ENCODE measurements around the gene AGPAT1. TPM values are rescaled to one million over a fixed set of nuclear protein-coding genes. Genes with fewer than 3 reads are reported as not detected.

AGPAT1 gene
- total RNA-seq, 4 donors from 2014 or later, result 32.0 to 58.7 (median 42.0) TPM

DNA sequence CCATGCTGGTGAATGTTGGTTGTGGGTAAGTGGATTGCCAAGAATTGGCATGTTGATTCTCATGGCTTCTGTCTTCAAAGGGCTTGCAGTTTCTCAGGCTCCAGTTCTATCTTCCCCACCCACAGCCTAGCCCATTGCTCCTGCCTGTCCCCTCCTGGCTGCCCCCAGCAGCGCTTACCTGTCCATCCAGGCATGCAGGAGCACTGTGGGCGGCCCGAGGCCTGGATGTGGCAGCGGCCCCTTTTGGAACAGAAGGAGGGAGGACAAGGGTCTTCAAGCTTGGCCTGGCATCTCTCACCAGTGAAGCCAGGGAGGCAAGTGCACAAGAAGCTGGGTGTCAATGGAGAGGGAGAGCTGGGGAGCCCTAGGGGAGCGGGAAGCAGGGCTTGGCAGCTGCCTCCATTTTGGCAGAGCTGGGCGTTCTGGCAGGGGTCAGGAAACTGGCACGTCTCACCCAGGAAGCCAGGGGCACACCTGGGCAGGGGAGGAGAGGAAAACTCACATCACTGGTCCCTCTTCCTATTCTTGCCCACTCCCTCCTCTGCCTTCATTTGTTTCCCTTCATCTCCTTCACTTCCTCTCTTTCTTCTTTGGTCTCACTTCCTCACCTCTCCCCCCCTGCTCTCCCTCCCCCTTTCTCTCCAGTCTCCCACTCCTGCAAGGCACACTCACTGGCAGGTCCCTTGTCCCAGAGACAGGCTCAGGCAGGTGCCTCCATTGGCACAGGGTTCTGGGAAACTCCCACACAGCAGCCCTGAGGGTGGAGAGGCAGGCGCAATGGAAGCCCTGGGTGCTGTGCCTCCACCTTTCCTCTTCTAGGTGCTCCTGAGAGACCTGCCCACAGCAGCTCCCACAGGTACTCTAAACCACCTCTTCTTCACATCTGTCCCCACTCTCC is 46.7 kb upstream of the AGPAT1 start:
- no peaks in the 10 kb centered on the region for H3K9me3 ChIP-seq
- no peaks in the 10 kb centered on the region for H3K36me3 ChIP-seq
- intact Hi-C loops (cut with DNase I; ENCODE audit: low total_unique reads) (no loop called here), in situ Hi-C loops (cut with MboI; ENCODE audit: low sequenced_read_pairs in 4 of 4) (no loop called here)
- no peak for DNase-seq
- no peak for TF ChIP-seq POLR2A (IDR thresholded peaks at IDR 0.05)
- TF ChIP-seq, protein P1, sequence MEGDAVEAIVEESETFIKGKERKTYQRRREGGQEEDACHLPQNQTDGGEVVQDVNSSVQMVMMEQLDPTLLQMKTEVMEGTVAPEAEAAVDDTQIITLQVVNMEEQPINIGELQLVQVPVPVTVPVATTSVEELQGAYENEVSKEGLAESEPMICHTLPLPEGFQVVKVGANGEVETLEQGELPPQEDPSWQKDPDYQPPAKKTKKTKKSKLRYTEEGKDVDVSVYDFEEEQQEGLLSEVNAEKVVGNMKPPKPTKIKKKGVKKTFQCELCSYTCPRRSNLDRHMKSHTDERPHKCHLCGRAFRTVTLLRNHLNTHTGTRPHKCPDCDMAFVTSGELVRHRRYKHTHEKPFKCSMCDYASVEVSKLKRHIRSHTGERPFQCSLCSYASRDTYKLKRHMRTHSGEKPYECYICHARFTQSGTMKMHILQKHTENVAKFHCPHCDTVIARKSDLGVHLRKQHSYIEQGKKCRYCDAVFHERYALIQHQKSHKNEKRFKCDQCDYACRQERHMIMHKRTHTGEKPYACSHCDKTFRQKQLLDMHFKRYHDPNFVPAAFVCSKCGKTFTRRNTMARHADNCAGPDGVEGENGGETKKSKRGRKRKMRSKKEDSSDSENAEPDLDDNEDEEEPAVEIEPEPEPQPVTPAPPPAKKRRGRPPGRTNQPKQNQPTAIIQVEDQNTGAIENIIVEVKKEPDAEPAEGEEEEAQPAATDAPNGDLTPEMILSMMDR (IDR thresholded peaks at IDR 0.05 in 4 of 5, conservative IDR thresholded peaks at IDR 0.05 in 1 of 5), result no peak
- peak overlapping the region; percentile 52 to 74 (median 68) for H3K27ac ChIP-seq
- no peaks in the 10 kb centered on the region for H3K27me3 ChIP-seq
- H3K4me1 ChIP-seq, result no peaks in the 10 kb centered on the region
- peak overlapping the region; percentile 0 to 50 (median 31) for H3K4me3 ChIP-seq
- ATAC-seq, result no peak

DNA sequence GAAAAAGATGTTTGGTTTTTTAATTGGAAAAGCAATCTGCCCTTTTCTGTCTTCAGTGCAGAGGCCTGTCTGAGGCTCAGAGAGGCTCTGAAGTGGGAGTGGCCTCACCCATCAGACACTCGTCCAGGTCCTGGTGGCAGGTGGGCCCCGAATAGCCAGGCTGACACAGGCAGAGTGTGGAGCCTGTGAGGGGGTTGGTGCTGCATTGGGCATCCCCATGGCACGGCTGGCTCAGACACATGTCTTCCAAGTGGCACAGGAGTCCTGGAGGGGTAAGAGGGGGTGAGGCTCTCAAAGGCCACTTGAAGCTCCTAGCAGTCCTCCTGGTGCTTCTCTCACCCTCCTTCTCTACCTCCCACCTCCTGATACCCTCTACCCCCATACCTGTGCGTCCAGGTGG is 44.1 kb upstream of the AGPAT1 start:
- no peak for TF ChIP-seq POLR2A (IDR thresholded peaks at IDR 0.05)
- TF ChIP-seq, protein P1 (IDR thresholded peaks at IDR 0.05 in 4 of 5, conservative IDR thresholded peaks at IDR 0.05 in 1 of 5), result no peak
- no peak overlapping the region for H3K4me3 ChIP-seq
- intact Hi-C loops (cut with DNase I; ENCODE audit: low total_unique reads), result no loop called here
- H3K36me3 ChIP-seq, result no peaks in the 10 kb centered on the region
- in situ Hi-C loops (cut with MboI; ENCODE audit: low sequenced_read_pairs in 4 of 4), result no loop called here
- H3K27me3 ChIP-seq, result no peaks in the 10 kb centered on the region
- H3K27ac ChIP-seq, result peak overlapping the region in 1 of 4 donors; percentile 74
- DNase-seq (no peak), ATAC-seq (no peak)
- no peaks in the 10 kb centered on the region for H3K9me3 ChIP-seq
- H3K4me1 ChIP-seq, result no peaks in the 10 kb centered on the region

DNA sequence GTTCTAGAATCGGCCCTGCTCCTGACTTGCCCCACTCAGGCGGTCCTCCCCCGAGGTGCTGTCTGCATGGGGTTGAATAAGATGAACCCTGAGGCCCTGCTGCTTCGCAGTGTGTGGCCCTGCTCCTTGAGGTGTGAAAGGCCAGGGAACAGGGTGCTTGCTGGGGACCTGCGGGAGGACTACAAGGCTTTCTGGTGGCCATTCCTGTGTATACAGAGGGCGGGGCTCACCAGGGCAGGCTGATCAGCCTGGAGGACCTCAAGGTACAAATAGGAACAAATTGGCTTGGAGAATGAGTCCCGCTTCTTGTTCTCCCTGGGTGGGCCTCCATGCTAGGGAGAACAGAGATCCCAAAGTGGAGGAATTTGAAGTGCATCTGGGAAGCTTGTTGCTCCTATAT is 42.3 kb upstream of the AGPAT1 start:
- Histone ChIP-seq H3K36me3 (no peaks in the 10 kb centered on the region), H3K27me3 (no peaks in the 10 kb centered on the region), H3K4me3 (no peak overlapping the region), H3K9me3 (no peaks in the 10 kb centered on the region), H3K4me1 (no peaks in the 10 kb centered on the region), H3K27ac (no peak overlapping the region)
- in situ Hi-C loops (cut with MboI; ENCODE audit: low sequenced_read_pairs in 4 of 4), result no loop called here
- intact Hi-C loops (cut with DNase I; ENCODE audit: low total_unique reads), result no loop called here
- ATAC-seq (no peak), DNase-seq (no peak)
- TF ChIP-seq, protein P1 (IDR thresholded peaks at IDR 0.05 in 4 of 5, conservative IDR thresholded peaks at IDR 0.05 in 1 of 5), result no peak
- TF ChIP-seq POLR2A (IDR thresholded peaks at IDR 0.05), result no peak

DNA sequence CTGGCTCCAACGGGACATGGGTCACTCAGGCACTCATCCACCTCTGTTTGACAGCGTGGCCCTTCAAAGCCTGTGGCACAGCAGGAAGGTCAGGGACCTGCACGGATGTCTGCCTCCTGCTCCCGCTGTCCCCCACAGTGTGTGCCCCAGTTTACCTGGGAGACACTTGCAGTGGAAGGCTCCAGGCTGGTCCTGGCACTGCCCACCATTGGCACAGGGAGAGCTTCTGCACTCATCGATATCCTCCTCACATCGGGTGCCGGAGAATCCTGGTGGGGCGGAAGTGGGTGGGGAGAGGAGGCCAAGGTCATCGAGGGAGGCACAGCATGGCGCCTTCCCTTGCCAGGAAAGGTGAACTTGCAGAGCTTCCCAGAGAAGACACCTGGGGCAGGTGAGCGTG is 41.1 kb upstream of the AGPAT1 start:
- in situ Hi-C loops (cut with MboI; ENCODE audit: low sequenced_read_pairs in 4 of 4) (no loop called here), intact Hi-C loops (cut with DNase I; ENCODE audit: low total_unique reads) (no loop called here)
- Histone ChIP-seq H3K4me3 (no peak overlapping the region), H3K36me3 (no peaks in the 10 kb centered on the region), H3K27me3 (no peaks in the 10 kb centered on the region), H3K9me3 (no peaks in the 10 kb centered on the region), H3K27ac (no peak overlapping the region), H3K4me1 (no peaks in the 10 kb centered on the region)
- ATAC-seq (no peak), DNase-seq (no peak)
- TF ChIP-seq, protein P1 (IDR thresholded peaks at IDR 0.05 in 4 of 5, conservative IDR thresholded peaks at IDR 0.05 in 1 of 5), result no peak
- no peak for TF ChIP-seq POLR2A (IDR thresholded peaks at IDR 0.05)
